B cell (primary cell): ENCODE data around the gene DHX34. TPM values are rescaled to one million over a fixed set of nuclear protein-coding genes. Genes with fewer than 3 reads are reported as not detected.

Experiments
- ATAC-seq: fragments of 200-7000 bp; cut with Tn5 transposase; one replicate; pipeline ENCODE4 v1.10.0; 2021; ENCODE audit warnings: low read depth, mild to moderate bottlenecking, moderate number of reproducible peaks, moderate library complexity
- CTCF ChIA-PET: fragments of 350-600 bp; sonication (Branson Sonifier 250); formaldehyde crosslinking; loops from one replicate; lab custom pipeline; 2021; ENCODE audit warnings: antibody characterized with exemption, inconsistent platforms; lab: Charles Lee
- POLR2A ChIA-PET: fragments of 350-600 bp; sonication (Branson Sonifier 250); formaldehyde crosslinking; loops from one replicate; lab custom pipeline; 2021; ENCODE audit warnings: antibody characterized with exemption; lab: Charles Lee
- DNase-seq: peaks from one replicate; pipeline ENCODE4 v3.0.0; 2013
- H2AFZ ChIP-seq: 2 replicates; pipeline ENCODE4 v1.6.1; 2012; ENCODE audit warnings: mild to moderate bottlenecking, low read depth, low read length; ENCODE audit not compliant: insufficient read depth, poor library complexity, severe bottlenecking
- H3K27ac ChIP-seq, 2 donors: 1 replicate in 1 of 2; 2 replicates in 1 of 2; pipeline ENCODE4 v1.5.1; 2012 to 2013; ENCODE audit warnings: low read length in 2 of 2, mild to moderate bottlenecking in 2 of 2, moderate library complexity in 1 of 2
- H3K27me3 ChIP-seq, 4 experiments: fragments of 200-600 bp in 1 of 4; sonication (generic) in 1 of 4; replicated peaks in 1 of 4; 1 replicate in 2 of 4; 2 replicates in 2 of 4; pipeline versions ENCODE4 v1.6.1 to v1.7.0; 2013 to 2016; ENCODE audit warnings: low read length in 3 of 4, mild to moderate bottlenecking in 2 of 4, mixed read lengths in 1 of 4, moderate library complexity in 1 of 4; ENCODE audit not compliant: insufficient read depth in 4 of 4, control insufficient read depth in 3 of 4; ENCODE audit errors: control extremely low read depth in 1 of 4
- H3K36me3 ChIP-seq, 2 experiments: replicated peaks in 1 of 2; 1 replicate in 1 of 2; 2 replicates in 1 of 2; pipeline versions ENCODE4 v1.6.1 to v1.7.1; 2013; ENCODE audit warnings: low read length in 1 of 2; ENCODE audit not compliant: insufficient read depth in 2 of 2, control insufficient read depth in 1 of 2; ENCODE audit errors: control extremely low read depth in 1 of 2, extremely low read depth in 1 of 2
- H3K4me1 ChIP-seq, 2 donors: fragments of 200-600 bp in 1 of 2; sonication (generic) in 1 of 2; 1 replicate in 1 of 2; 2 replicates in 1 of 2; pipeline versions ENCODE4 v1.5.1 to v1.6.1; 2013 to 2017; ENCODE audit warnings: low read length in 2 of 2; ENCODE audit not compliant: control insufficient read depth in 2 of 2, insufficient read depth in 2 of 2
- H3K4me2 ChIP-seq: replicated peaks from 2 replicates; pipeline ENCODE3; 2012; ENCODE audit warnings: mild to moderate bottlenecking, low read depth, low read length; ENCODE audit not compliant: poor library complexity, severe bottlenecking
- H3K4me3 ChIP-seq, 5 experiments: fragments of 200-600 bp in 1 of 5; sonication (generic) in 1 of 5; 1 replicate in 3 of 5; 2 replicates in 2 of 5; pipeline versions ENCODE4 v1.5.1 to v1.7.0; 2011 to 2016; ENCODE audit warnings: low read length in 4 of 5, mild to moderate bottlenecking in 4 of 5, low read depth in 2 of 5, control low read depth in 1 of 5, moderate library complexity in 1 of 5; ENCODE audit not compliant: insufficient read depth in 1 of 5; ENCODE audit errors: control extremely low read depth in 1 of 5, extremely low read depth in 1 of 5
- H3K79me2 ChIP-seq: fragments of 200-600 bp; sonication (generic); one replicate; pipeline ENCODE4 v1.6.0; 2016; ENCODE audit warnings: low read length; ENCODE audit not compliant: control insufficient read depth, insufficient read depth
- H3K9ac ChIP-seq: fragments of 200-600 bp; sonication (generic); 2 replicates; pipeline ENCODE4 v1.6.1; 2017; ENCODE audit warnings: mild to moderate bottlenecking, low read length, moderate library complexity
- H3K9me3 ChIP-seq, 3 donors: one replicate each; pipeline versions ENCODE4 v1.6.1 to v1.7.1; 2013; ENCODE audit warnings: low read length in 2 of 3; ENCODE audit not compliant: control insufficient read depth in 2 of 3, insufficient read depth in 1 of 3; ENCODE audit errors: control extremely low read depth in 1 of 3
- H4K20me1 ChIP-seq: 2 replicates; pipeline ENCODE4 v1.6.0; 2012; ENCODE audit warnings: mild to moderate bottlenecking, low read length; ENCODE audit not compliant: insufficient read depth, control insufficient read depth, poor library complexity, severe bottlenecking
- H3K27ac Mint-ChIP-seq: one replicate; pipeline ENCODE4 v1.8.0; 2021; ENCODE audit warnings: mixed read lengths
- H3K27me3 Mint-ChIP-seq: one replicate; pipeline ENCODE4 v1.8.0; 2021; ENCODE audit warnings: mixed read lengths
- H3K4me1 Mint-ChIP-seq: one replicate; pipeline ENCODE4 v1.8.0; 2021; ENCODE audit warnings: mixed read lengths
- H3K4me3 Mint-ChIP-seq: one replicate; pipeline ENCODE4 v1.8.0; 2021; ENCODE audit warnings: mixed read lengths
- H3K9me3 Mint-ChIP-seq: one replicate; pipeline ENCODE4 v1.8.0; 2022; ENCODE audit warnings: mixed read lengths; ENCODE audit not compliant: insufficient read depth
- CTCF ChIP-seq: fragments of 200-600 bp; IDR thresholded peaks from one replicate; pipeline ENCODE4 v1.8.0; 2022; ENCODE audit warnings: antibody characterized with exemption, mild to moderate bottlenecking
- EZH2 ChIP-seq: IDR thresholded peaks from 2 replicates; pipeline ENCODE4 v1.6.1; 2012; ENCODE audit warnings: borderline replicate concordance, low read depth, mild to moderate bottlenecking, moderate library complexity, low read length; ENCODE audit not compliant: insufficient read depth, poor library complexity, severe bottlenecking
- WGBS: methylation state at CpG from one replicate; pipeline ENCODE4 v1.1.5; 2013; ENCODE audit warnings: missing lambda C conversion rate; ENCODE audit not compliant: insufficient coverage; 5-methylcytosine and 5-hydroxymethylcytosine counted together
- intact Hi-C: fragments of 100-400 bp; cut with micrococcal nuclease; formaldehyde crosslinking; loops from one replicate; pipeline ENCODE4 v1.10.0; 2022
- polyA plus RNA-seq: library from polyadenylated mRNA; depleted of rRNA; stranded (reverse); fragments of >200 nt; gene quantifications from 2 replicates; pipeline ENCODE4 v1.2.3, GENCODE V29; 2012
- total RNA-seq, 2 donors: library from RNA; stranded (reverse); fragments of 120-200 nt in 1 of 2; gene quantifications; 1 replicate in 1 of 2; 2 replicates in 1 of 2; pipeline versions ENCODE4 v1.2.3 to v1.2.4, GENCODE V29; 2013 to 2022

DHX34 gene
- total and polyA plus RNA-seq, 2 donors (not counting 1 experiment from before 2014, with no cell fraction given): 25.1 to 31.3 TPM

- H2AFZ ChIP-seq: no peak overlapping the region
- ChIA-PET CTCF (interaction anchor here (0.6 to 1.4 kb wide), 4 partner anchors 33 to 457 kb away, joined by 3 read pairs; no protein-coding TSS in a partner anchor), POLR2A (no interaction called here)
- H3K9me3 ChIP-seq: peaks cover 0 to 7% (median 0%) of the 10 kb centered on the region in 3 donors
- no peak for DNase-seq
- H3K4me1 ChIP-seq: no peaks in the 10 kb centered on the region
- intact Hi-C loops: no loop called here
- Mint-ChIP-seq H3K9me3 (no peaks in the 10 kb centered on the region), H3K27me3 (no peaks in the 10 kb centered on the region), H3K4me3 (no peak overlapping the region), H3K4me1 (peaks cover 2% of the 10 kb centered on the region), H3K27ac (no peak overlapping the region)
- H3K9ac ChIP-seq: no peak overlapping the region
- H3K27ac ChIP-seq: no peak overlapping the region
- TF ChIP-seq EZH2: no peak
- no peak for TF ChIP-seq CTCF
- ATAC-seq: no peak
- no peak overlapping the region for H3K4me2 ChIP-seq
- H3K27me3 ChIP-seq: no peaks in the 10 kb centered on the region
- peaks cover 31% of the 10 kb centered on the region for H4K20me1 ChIP-seq
- H3K36me3 ChIP-seq: peaks cover 5 to 86% of the 10 kb centered on the region in 2 experiments
- H3K4me3 ChIP-seq: no peak overlapping the region
- WGBS: 97% methylated on average over 6 of the region's 6 CpGs
- peaks cover 41% of the 10 kb centered on the region for H3K79me2 ChIP-seq
Measured at GRCh38 chr19:47358936-47359335, 9.8 kb downstream of the DHX34 start.

DNA sequence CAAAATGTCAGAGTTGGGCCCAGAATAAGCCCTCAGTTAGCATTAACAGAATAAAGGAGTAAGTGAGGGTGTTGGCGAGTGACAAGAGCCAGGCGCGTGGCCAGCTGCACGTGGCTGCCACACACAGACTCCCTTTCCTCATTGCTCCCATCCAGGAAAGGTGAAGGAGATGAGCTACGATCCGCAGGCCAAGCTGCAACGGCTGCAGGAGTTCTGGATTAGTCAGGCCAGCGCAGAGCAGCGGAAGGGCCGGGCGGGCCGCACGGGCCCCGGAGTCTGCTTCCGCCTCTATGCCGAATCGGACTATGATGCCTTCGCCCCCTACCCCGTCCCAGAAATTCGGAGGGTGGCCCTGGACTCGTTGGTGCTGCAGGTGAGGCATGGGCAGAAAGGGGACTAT, 13.2 kb downstream of the DHX34 start:
- no peak overlapping the region for H3K9ac ChIP-seq
- TF ChIP-seq CTCF: no peak
- TF ChIP-seq EZH2: no peak
- ATAC-seq (no peak), DNase-seq (no peak)
- H3K4me3 ChIP-seq: no peak overlapping the region
- H3K27ac Mint-ChIP-seq: no peak overlapping the region
- H3K79me2 ChIP-seq: peaks cover 16% of the 10 kb centered on the region
- H3K4me1 Mint-ChIP-seq: no peaks in the 10 kb centered on the region
- no peak overlapping the region for H2AFZ ChIP-seq
- H3K27me3 ChIP-seq: no peaks in the 10 kb centered on the region
- no peaks in the 10 kb centered on the region for H3K4me1 ChIP-seq
- no peak overlapping the region for H3K4me3 Mint-ChIP-seq
- H3K9me3 ChIP-seq: peaks cover 0 to 7% (median 0%) of the 10 kb centered on the region in 3 donors
- no peaks in the 10 kb centered on the region for H3K27me3 Mint-ChIP-seq
- H3K27ac ChIP-seq: no peak overlapping the region
- POLR2A ChIA-PET: no interaction called here
- no peaks in the 10 kb centered on the region for H3K9me3 Mint-ChIP-seq
- peaks cover 10 to 71% of the 10 kb centered on the region in 2 experiments for H3K36me3 ChIP-seq
- H3K4me2 ChIP-seq: no peak overlapping the region
- WGBS: 97% methylated on average over 19 of the region's 21 CpGs
- H4K20me1 ChIP-seq: peaks cover 28% of the 10 kb centered on the region
- CTCF ChIA-PET: interaction anchor here (1.2 kb wide), 1 partner anchor 13 kb away, joined by 5 read pairs; the partner anchor contains the start of gene DHX34
- intact Hi-C loops: no loop called here
